ENCODE data around the gene RENBP. TPM values are rescaled to one million over a fixed set of nuclear protein-coding genes. Genes with fewer than 3 reads are reported as not detected.

Gene RENBP
- total RNA-seq, 2 experiments from 2014 or later, result 2.8 to 6.2 TPM

DNA sequence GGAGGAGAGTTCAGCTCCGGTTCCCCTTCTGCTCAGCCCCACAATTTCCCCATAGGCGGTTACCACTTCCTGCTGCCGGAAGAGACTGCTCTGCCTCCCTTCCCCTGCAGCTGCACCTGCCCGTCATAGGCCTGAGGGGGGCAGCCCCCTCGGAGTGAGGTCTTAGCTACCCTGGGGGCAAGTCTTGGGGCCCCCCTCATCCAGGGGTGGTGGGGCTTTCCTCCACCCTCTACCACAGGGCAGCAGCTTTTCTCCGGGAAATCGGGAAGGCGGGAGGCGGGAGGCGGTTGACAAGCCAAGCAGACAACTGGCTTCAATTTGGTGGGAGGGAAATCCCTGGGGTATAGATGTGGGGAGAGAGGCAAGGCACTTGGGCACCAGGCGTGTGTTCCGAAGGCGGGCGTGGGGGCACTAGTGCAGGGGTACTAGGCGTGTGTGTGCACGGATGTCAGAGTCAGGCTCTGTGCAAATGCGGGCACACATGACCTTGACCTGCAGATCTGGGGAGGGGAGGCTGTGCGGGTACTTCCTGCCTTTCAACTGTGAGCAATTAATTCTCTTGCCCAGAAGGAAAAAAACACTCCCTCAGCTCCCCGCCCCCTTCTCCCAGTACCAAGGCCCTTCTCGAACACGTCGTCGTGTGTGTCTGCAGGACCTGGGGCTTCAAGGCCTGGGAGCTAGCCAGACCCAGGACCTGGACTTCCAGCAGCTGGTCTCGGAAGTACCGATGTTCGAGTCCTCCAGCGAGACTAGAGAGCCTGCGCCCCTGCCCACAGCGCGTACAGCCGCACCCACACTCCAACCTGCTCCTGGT, 17.4 kb downstream of the RENBP start:
- intact Hi-C loops (cut with micrococcal nuclease; ENCODE audit: unreplicated experiment), result loop anchor here (10.0 kb wide), 1 partner anchor 448 kb away; the partner anchor contains the start of genes EMD and FLNA
- BruUV-seq (replicated peaks), result no TSS peak
- TF ChIP-seq EZH2phosphoT487 (IDR thresholded peaks at IDR 0.05; ENCODE audit: borderline replicate concordance, low read depth, low read length) (no peak), CTCF (conservative IDR thresholded peaks at IDR 0.05; ENCODE audit: low read length) (peak; percentile 42; the same call in 1 of the 2 replicates)
- peak; percentile 91 for DNase-seq (ENCODE audit: low spot score)
- Histone ChIP-seq H4K20me1 (ENCODE audit: insufficient read depth, low read length) (no peaks in the 10 kb centered on the region), H3K27ac (ENCODE audit: low read depth, low read length, poor library complexity, severe bottlenecking) (peak overlapping the region; percentile 100), H3K79me2 (ENCODE audit: insufficient read depth, low read depth, low read length) (peaks cover 30% of the 10 kb centered on the region; the same call in 1 of the 2 replicates), H3K4me2 (ENCODE audit: low read length) (peak overlapping the region; percentile 100), H3K36me3 (ENCODE audit: insufficient read depth, low read length) (peaks cover 34% of the 10 kb centered on the region), H3K4me3 (ENCODE audit: low read depth, low read length, poor library complexity, severe bottlenecking) (peak overlapping the region; percentile 99), H3K4me1 (ENCODE audit: insufficient read depth, low read length, poor library complexity, severe bottlenecking) (peaks cover 44% of the 10 kb centered on the region), H3K9me3 (ENCODE audit: low read length) (no peaks in the 10 kb centered on the region), H3K9me2 (ENCODE audit: insufficient read depth, low read length) (no peaks in the 10 kb centered on the region), H2AFZ (ENCODE audit: low read length) (no peak overlapping the region)
- ChIA-PET POLR2A (interaction anchor here (0.8 to 1.7 kb wide), 7 partner anchors 40 to 95 kb away, joined by 3 to 6 read pairs (median 3); partner anchors contain the start of gene HCFC1), CTCF (ENCODE audit: unreplicated experiment) (interaction anchor here (0.9 to 1.2 kb wide), 2 partner anchors 40 to 41 kb away, joined by 3 read pairs; no protein-coding TSS in a partner anchor)

GRCh38 chrX:153926552-153926857, 17.9 kb downstream of the RENBP start:
- Histone ChIP-seq H3K9me2 (ENCODE audit: insufficient read depth, low read length) (no peaks in the 10 kb centered on the region), H3K4me3 (ENCODE audit: low read depth, low read length, poor library complexity, severe bottlenecking) (peak overlapping the region; percentile 99), H2AFZ (ENCODE audit: low read length) (no peak overlapping the region), H3K36me3 (ENCODE audit: insufficient read depth, low read length) (peaks cover 29% of the 10 kb centered on the region), H3K79me2 (ENCODE audit: insufficient read depth, low read depth, low read length) (peaks cover 30% of the 10 kb centered on the region; the same call in 1 of the 2 replicates), H4K20me1 (ENCODE audit: insufficient read depth, low read length) (no peaks in the 10 kb centered on the region), H3K27ac (ENCODE audit: low read depth, low read length, poor library complexity, severe bottlenecking) (peak overlapping the region; percentile 100), H3K9me3 (ENCODE audit: low read length) (no peaks in the 10 kb centered on the region), H3K4me1 (ENCODE audit: insufficient read depth, low read length, poor library complexity, severe bottlenecking) (peaks cover 44% of the 10 kb centered on the region), H3K4me2 (ENCODE audit: low read length) (peak overlapping the region; percentile 100)
- POLR2A ChIA-PET, result interaction anchor here (0.8 to 1.7 kb wide), 6 partner anchors 40 to 96 kb away, joined by 3 to 6 read pairs (median 3); partner anchors contain the start of gene HCFC1
- intact Hi-C loops (cut with micrococcal nuclease; ENCODE audit: unreplicated experiment), result loop anchor here (10.0 kb wide), 1 partner anchor 448 kb away; the partner anchor contains the start of genes EMD and FLNA
- no peak for TF ChIP-seq EZH2phosphoT487 (IDR thresholded peaks at IDR 0.05; ENCODE audit: borderline replicate concordance, low read depth, low read length)
- no peak for TF ChIP-seq CTCF (conservative IDR thresholded peaks at IDR 0.05; ENCODE audit: low read length)
- no peak for DNase-seq (ENCODE audit: low spot score)
- CTCF ChIA-PET (ENCODE audit: unreplicated experiment), result interaction anchor here (0.9 to 1.2 kb wide), 2 partner anchors 40 to 42 kb away, joined by 3 read pairs; no protein-coding TSS in a partner anchor
- BruUV-seq (replicated peaks), result no TSS peak
